GM12865 (cell line): ENCODE measurements around the gene NRP2.

Experiments
- DNase-seq: peaks from one replicate; pipeline ENCODE4 v3.0.0; 2010; ENCODE audit warnings: low read depth
- H3K4me3 ChIP-seq: 2 replicates; pipeline ENCODE4 v1.5.1; 2011; ENCODE audit warnings: mild to moderate bottlenecking, low read depth, low read length, control low read depth
- CTCF ChIP-seq: IDR thresholded peaks from 2 replicates; pipeline ENCODE4 v1.5.1; 2011; ENCODE audit warnings: low read length, control low read depth, low read depth, inconsistent platforms; ENCODE audit not compliant: insufficient read depth; ENCODE audit errors: missing control alignments

Gene NRP2

GRCh38 chr2:205640716-205641115, 41.6 kb upstream of the NRP2 start:
- TF ChIP-seq CTCF: no peak
- no peak for DNase-seq
- H3K4me3 ChIP-seq: no peak overlapping the region

- no peak for DNase-seq
Measured at GRCh38 chr2:205642599-205643356, 39.5 kb upstream of the NRP2 start.

GRCh38 chr2:205643391-205643885, 38.9 kb upstream of the NRP2 start:
- no peak for DNase-seq
- no peak for TF ChIP-seq CTCF
- H3K4me3 ChIP-seq: no peak overlapping the region

More at GRCh38 chr2:205642599-205643356, 39.5 kb upstream of the NRP2 start:
- no peak overlapping the region for H3K4me3 ChIP-seq
- no peak for TF ChIP-seq CTCF

GRCh38 chr2:205644018-205644417, 38.3 kb upstream of the NRP2 start:
- DNase-seq: no peak
- TF ChIP-seq CTCF: no peak
- H3K4me3 ChIP-seq: no peak overlapping the region

- no peak overlapping the region for H3K4me3 ChIP-seq
- peak; percentile 51 for DNase-seq
- TF ChIP-seq CTCF: no peak
Measured at GRCh38 chr2:205646680-205647079, 35.6 kb upstream of the NRP2 start.

- DNase-seq: no peak
- H3K4me3 ChIP-seq: no peak overlapping the region
- TF ChIP-seq CTCF: no peak
Measured at GRCh38 chr2:205650450-205650849, 31.9 kb upstream of the NRP2 start.

GRCh38 chr2:205650931-205651330, 31.4 kb upstream of the NRP2 start:
- H3K4me3 ChIP-seq: no peak overlapping the region
- no peak for TF ChIP-seq CTCF
- DNase-seq: no peak
